ENCODE data around the gene NUDCD2.

GRCh38 chr5:163444526-163444925, 15.4 kb downstream of the NUDCD2 start:
- TF ChIP-seq GATA2 (IDR thresholded peaks at IDR 0.05; ENCODE audit: low read depth, low read length) (no peak), GATA3 (IDR thresholded peaks at IDR 0.05; ENCODE audit: low read depth, low read length) (no peak)

Data from SH-SY5Y (cell line).